GM18502 (cell line): ENCODE data around the gene FBXO36.
"Not testable (repeated sequence)": the region's sequence is repeated elsewhere in the genome, so short reads cannot be mapped to it uniquely, and the experiment has no call there.

ENCODE experiments used
- ATAC-seq: cut with Tn5 transposase; IDR thresholded peaks from one replicate; pipeline ENCODE4 v1.9.1; 2021; ENCODE audit warnings: mild to moderate bottlenecking; ENCODE audit not compliant: unreplicated experiment, poor library complexity

Gene FBXO36, protein sequence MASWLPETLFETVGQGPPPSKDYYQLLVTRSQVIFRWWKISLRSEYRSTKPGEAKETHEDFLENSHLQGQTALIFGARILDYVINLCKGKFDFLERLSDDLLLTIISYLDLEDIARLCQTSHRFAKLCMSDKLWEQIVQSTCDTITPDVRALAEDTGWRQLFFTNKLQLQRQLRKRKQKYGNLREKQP

DNA sequence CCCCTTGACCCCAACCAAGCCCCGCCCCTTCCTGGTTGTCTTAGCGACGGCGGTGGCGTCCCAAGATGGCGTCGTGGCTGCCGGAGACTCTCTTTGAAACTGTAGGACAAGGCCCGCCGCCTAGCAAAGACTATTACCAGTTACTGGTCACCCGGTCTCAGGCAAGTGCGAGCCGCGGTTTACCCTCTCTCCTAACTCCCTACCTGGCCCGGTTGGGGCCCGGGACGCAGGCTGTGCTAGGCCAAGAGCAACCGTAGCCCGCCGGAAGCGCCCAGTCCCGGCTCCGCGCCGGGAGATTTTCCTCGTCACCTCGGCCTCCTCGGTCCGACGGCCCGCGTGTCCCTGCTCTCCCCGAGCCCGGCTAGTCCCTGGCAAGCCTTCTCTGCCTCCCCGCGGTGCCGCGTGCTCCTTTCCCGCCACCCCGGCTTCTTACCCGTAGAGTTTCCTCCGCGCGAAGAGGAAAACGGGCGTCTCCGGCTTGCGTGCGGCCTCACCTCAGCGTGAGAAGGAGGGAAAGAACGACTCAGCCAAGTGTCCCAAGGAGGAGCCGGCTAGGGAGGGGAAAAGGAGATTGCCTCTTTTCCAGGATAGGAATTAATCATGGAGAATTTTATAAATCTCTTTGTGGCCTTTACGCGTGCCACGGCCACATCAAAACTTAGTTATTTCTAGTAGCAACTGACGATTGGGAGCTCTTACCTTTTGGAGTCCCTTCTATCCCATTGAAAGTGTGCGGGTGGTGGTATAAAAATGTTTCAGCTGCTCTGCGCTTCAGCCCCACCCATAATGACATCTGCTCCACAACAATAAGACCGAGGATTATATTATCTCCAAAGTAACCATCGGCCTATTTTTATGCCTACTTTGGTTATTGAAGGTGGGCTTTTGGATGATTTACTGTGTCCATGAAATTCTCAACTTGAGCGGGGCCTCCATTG is at the start of gene FBXO36:
TSS of gene FBXO36 (plus strand) at position 55 of the 938 bp plus-strand sequence. CDS start at position 66, 11 bp downstream.
- peak; percentile 67 for ATAC-seq

DNA sequence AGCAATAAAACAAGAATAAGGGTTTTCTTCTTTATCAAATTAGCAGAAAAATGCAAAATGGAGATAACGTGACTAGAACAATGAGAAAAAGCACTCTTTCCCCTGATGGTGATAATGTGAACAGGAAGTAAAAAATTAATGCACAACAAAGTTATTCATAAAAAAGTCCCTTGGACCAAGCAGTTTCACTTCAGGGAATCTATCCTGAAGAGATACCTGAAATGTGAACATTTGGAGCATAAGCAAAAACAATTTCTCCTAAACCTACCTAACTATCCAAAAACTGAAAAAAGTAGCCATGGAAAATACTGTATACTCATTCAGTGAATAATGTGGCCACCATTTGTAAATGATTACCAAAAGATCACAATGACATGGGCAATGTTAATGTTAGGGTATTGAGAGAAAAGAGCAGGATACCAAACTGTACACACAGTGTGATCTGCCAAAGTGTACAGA is 49.2 kb upstream of the FBXO36 start:
- ATAC-seq, result peak; percentile 78

DNA sequence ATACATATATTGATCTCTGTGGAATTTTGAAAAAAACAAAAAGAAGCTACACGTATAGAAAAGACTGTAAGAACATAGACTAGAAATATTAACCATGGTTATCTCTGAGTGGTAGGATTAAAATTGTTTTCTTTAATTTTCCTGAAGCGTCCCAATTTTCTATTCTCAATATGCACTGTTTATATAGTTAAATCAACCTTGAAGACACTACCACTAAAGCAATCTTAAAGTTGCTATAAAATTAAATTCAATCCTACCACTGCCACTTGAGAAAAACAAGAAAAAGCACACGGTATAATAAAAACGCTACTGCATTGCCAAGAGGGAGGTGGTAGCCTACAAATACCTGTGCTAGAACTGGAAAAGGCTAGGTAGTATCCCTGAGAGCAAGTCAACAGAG is 47.7 kb upstream of the FBXO36 start:
- no peak for ATAC-seq

DNA sequence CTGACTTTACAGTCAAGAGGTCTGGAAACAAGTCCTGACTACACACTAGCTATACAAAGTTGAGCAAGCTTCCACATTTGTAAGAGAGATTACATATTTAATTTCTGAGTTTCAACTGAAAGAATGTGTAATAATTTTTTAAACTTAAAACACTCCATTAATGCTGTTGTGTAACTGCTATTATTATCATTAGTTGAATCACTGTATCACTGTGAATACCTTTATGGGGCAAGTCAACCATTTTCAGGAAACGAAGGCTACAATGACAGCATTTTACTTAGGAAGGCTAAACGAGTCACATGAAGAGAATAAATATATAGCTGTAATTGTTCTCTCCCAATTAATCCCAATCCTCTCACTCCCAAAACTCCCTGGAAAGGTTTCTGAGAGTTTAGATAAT is 46.8 kb upstream of the FBXO36 start:
- no peak for ATAC-seq

DNA sequence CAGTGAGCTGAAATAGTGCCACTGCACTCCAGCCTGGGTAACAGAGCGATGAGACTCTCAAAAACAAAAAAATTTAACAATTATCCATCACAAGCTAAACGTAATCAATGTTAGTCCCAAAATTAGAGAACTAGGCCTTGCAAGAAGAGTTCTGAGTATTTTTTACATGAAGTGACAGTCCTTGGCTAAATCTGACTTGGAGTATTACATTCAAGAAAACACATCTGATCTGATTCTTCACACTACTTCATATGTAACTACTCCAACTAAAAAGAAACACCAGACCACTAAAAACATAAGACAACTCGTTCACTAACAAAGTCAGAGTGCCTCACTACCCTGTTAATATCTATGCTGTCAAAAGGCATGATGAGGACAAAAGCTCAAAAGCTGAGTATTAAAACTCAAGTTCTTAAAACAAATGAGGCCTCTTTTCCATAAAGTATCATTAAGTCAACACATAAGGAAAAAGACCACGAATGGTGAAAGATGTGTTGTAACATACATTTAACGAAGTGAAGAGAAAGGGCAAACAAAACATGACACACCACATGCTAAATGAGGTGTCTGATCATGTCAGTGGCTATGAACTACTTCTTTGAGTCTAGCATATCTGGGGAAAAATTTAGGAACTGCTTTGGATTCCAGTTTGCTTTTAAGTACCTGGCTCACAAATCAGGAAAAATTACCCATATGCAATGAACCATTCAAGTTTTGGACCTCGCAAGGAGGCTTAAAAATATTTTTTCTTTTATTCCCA is 42.9 kb upstream of the FBXO36 start:
- no peak for ATAC-seq

DNA sequence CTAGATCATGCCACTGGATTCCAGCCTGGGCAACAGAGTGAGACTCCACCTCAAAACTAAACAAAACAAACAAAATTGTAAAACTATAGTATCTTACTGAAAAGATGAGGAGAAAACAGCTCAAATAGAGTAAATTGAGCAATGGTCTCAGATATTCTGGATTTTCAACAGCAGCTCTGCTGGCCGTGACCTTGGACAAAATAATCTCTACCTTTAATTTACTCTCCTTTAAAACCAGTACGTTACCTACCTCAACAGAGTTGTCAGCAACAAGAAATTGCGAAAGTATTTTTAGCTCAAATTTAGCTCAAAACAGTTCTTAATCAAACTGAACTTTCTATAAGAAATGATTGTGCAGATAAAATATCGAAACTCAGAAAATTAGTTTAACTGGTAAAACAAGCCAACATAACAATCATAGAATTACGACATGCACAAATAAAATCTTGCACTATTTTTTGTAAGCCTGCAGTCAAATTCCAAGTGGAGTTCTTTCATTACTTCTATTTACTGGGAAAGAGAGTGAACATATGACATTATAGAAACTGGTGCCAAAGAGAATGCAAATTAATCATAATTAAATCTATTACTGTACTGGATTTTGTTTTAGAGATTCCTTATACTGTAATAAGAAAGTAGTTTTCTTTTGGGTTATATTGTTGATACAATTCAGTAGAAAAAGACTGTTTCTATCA is 41.3 kb upstream of the FBXO36 start:
- ATAC-seq, result no peak

DNA sequence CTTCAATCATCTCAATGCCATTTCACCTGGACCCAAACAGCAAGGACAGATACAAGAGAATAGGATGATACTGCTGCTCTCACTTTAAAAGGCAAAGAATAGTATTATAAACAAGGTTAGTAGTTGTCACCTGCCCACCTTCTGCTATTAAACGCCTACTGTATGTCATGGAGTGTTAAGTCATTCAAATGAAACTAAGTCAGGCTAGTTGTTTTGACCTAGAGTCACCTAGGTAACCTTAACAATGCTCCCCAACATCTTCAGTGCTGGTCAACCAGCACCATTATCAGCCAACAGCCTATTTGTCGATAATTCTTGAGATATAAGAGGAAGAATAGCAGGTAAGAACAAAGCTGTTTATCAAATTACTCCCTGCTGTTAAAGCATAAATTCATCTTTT is 39.7 kb upstream of the FBXO36 start:
- no peak for ATAC-seq

DNA sequence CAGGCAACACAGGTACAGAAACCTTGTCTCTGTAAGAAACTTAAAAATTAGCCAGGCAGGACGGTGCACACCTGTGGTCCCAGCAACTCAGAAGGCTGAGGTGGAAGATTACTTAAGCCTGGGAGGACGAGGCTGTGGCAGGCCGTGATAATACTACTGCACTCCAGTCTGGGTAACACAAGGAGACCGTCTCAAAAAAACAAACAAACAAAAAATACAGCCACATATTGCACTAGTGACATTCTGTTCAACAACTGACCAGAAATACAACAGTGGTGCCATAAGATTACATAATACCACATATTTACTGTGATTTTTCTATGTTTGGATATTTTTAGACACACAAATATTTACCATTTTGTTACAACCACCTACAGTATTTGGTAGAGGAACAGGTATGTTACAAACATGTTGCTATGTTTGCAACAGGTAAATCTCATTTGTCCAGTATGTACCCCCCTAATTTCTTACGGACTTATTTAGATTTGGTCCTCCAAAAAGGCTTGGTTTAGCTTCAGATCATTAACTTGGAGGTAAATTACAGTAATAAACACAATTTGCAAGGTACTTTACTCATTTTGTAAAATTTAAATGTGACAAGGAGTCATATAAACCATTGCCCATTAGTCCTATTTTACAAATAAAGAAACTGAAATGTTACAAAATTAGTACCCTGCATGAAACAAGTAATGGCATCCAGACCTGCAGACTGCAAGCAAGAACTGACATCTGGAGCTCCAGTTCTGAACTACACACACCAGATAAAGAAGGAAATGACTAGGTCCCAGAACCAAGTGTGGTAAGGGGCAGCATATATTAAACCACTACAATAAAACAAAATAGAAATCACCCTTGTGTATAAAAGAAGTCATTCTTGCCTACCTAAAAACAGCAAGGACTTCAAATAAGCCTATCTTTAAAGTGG is 37.3 kb upstream of the FBXO36 start:
- ATAC-seq, result peak; percentile 86

DNA sequence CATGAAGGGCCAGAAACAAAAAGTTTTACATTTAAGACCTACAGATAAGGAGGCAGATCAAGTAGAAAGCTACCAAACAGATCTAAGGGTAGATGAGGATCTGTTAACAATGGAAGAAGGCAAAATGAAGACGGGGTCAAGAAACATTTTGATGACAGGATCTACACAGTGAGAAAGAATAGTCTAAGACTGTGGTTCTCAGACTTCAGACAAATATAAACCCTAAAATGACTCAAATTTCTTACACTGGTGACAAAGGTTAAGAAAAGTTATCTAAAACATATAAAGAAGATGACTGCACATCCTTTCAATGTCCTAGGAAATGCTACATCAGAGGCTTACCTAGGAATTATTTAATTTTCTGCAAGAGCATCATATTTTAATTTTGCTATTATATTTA is 34.9 kb upstream of the FBXO36 start:
- ATAC-seq, result no peak

DNA sequence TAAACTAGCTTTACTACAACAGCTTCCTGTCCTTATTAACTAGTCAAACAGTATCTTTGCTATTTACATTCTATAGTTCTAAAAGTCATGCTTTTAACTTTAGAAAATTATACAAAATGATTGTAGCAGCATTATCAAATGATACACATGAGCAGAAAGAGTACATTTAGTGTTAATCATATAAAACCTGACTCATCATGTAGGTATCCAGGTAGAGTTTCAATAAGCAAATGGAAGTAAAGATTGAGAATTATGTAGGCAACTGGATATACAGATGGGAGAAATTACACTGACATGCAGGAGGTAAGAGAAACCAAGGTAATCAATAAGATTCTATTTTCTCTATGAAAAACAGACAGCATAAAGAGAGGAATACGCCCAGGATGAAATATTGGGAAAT is 34.3 kb upstream of the FBXO36 start:
- no peak for ATAC-seq

DNA sequence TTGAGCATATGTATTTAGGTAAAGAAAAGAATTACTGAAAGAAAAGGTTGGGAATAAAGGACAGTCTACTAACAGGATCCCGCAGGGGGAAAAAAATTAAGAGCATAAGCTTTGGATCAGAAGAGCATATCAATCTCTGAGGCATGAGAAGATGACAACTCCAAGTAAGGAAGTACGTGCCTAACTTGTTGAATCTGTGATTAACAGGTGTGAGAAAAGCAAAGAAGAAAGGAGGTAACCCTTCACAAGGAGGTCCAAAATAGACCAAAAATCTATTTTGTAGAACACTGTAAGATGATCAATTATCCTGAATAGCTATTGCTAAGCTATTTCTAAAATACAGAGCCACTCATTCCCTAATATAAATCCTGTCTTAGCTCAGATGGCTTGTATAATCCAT is 33.3 kb upstream of the FBXO36 start:
- no peak for ATAC-seq

DNA sequence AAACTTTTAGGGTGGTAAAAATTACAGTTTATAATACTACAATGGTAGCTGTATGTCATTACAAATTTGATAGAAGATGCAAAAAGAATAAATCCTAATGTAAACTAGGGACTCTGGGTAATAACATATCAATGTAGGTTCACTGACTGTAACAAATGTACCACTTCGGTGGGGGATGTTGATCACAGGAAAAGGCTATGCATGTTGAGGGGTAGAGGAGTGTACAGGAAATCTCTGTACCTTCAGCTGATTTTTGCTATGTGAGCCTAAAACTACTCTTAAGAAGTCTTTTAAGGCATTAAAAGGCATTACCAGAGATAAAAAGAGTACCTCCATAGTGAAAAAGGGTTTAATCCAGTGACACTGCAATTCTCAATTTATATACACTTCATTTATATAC is 25.4 kb upstream of the FBXO36 start:
- no peak for ATAC-seq

DNA sequence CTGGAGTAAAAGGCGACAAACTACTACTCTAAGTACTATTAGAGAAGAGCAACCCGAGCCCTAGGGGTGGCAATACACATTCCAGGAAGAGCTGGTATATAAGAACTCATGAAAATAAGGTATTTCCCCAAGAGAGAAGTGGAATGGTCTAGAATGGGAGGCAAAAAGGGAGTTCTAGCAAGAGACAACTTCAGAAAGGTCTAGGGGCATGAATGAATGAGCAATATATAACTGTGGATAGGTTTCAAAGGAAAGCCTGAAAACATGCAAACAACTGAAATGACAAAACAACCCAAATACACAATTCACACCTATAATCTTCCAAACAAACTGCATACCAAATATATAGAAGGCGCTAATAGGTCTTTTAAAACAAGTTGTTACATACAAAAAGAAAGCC is 22.7 kb upstream of the FBXO36 start:
- no peak for ATAC-seq

DNA sequence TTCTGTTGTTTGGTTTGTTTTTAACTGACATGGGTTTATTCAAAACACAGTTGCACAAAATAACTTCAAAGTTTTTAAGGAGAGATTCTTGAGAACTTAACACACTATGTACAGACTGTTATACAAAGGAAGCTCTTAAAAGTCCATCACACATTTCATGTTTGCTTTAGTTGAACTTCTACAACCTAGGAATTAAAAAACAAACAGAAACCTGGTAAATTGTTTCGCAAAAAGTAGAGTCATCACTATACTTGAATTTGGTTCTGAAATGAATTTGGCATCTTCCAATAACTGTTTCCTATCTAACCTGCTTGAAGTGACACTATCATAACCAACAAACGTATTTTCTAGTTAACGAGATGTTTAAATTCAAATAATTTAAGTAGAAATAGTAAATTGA is 22.3 kb upstream of the FBXO36 start:
- no peak for ATAC-seq

DNA sequence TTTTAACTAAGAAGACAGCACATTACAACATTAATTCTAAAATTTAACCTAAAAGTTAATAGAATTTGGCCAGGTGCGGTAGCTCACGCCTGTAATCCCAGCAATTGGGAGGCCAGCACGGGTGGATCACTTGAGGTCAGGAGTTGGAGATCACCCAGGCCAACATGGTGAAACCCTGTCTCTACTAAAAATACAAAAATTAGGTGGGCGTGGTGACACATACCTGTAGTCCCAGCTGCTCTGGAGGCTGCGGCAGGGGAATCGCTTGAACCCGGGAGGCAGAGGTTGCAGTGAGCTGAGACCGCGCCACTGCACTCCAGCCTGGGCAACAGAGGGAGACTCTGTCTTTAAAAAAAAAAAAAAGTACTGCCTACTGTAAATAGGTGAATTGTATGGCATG is 21.8 kb upstream of the FBXO36 start:
- ATAC-seq, result not testable (repeated sequence)

DNA sequence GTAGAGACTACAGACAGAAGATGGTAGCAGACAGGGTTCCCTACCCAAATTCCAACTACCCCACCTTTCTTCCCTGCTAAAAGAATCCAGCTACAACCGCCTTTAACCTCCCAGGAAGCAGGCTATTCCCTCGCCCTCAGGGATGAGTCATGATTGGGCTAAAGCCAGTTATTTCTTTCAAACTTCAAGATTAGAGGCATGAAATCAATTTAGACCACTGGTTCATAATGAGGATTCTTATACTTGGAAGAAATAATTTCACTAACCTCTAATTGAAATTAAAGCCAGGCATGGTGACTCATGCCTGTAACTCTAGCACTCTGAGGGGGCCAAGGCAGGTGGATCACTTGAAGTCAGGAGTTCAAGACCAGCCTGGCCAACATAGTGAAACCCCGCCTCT is 20.5 kb upstream of the FBXO36 start:
- ATAC-seq, result no peak

DNA sequence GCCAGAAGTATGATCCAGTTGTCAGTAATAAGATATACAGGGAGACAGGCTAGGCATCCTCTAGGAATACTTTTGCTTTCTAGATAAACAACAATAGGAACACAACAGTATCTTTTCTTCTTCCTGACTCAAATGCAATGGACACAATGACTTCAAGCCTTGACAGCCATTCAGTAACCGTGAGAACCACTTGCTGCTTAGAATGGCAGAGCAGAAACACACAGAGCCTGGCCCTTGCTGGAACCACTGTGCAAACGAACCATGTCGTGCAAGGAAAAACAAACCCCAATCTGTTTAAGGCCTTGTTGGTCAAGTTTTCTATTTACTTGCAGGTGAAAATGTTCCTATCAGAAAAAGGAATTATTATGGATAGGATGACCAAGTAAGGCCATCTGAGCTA is 19.3 kb upstream of the FBXO36 start:
- ATAC-seq, result no peak

DNA sequence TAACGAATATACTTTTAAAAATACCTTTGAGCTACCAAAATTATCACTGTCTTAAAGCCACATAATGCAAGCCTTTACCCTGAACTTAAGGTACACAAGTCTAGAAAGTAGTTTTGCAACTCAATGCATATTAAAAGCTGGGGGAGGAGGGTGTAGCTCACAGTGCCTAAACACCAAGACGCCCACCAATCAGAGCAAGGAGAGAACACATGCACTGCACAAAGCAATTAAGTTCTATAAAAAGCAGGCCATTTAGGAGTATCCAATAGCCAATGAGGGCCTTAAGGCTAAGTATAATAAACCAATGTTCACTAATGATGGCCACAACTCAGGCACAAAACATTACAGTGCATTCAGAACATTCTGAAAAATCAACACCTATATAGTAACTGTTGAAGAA is 16.7 kb upstream of the FBXO36 start:
- ATAC-seq, result no peak

DNA sequence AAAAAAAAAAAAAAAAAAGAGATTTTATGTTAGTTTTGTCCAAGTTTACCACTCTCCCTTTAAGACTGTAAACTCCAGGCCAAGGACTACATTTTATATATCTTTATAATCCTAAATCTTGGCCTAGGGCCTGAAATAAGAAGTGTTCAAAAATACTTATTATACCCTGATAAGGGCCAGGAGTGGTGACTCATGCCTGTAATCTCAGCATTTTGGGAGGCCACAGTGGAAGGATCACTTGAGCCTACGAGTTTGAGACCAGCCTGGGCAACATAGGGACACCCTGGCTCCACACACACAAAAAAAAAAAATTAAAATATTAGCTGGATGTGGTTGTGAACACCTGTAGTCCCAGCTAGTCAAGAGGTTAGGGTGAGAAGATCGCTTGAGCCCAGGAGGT is 13.2 kb upstream of the FBXO36 start:
- ATAC-seq, result no peak
